ENCODE results near the gene IPCEF1.

DNA sequence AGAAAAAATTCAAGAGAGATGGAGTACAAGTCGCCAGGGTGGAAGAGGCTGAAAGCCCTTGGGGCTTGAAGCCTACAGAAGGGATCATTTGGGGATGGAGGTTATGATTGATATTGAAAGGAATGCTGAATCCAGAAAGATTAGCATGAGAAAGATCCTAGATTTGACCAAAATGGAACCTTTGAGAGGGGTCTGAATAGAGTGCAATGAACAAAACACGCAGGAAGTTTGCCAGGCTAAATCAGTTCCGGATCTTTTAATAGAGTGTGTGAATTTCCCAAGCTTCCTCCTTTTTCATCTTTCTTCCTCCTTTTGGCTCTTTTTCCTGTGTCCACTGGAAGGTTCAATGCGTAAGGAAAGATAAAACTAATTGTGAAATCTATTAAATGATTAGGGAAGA is 15.3 kb downstream of the IPCEF1 start:
- TF ChIP-seq, protein P1, sequence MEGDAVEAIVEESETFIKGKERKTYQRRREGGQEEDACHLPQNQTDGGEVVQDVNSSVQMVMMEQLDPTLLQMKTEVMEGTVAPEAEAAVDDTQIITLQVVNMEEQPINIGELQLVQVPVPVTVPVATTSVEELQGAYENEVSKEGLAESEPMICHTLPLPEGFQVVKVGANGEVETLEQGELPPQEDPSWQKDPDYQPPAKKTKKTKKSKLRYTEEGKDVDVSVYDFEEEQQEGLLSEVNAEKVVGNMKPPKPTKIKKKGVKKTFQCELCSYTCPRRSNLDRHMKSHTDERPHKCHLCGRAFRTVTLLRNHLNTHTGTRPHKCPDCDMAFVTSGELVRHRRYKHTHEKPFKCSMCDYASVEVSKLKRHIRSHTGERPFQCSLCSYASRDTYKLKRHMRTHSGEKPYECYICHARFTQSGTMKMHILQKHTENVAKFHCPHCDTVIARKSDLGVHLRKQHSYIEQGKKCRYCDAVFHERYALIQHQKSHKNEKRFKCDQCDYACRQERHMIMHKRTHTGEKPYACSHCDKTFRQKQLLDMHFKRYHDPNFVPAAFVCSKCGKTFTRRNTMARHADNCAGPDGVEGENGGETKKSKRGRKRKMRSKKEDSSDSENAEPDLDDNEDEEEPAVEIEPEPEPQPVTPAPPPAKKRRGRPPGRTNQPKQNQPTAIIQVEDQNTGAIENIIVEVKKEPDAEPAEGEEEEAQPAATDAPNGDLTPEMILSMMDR (IDR thresholded peaks at IDR 0.05), result no peak
- no peak for TF ChIP-seq POLR2A (IDR thresholded peaks at IDR 0.05)
